Epidermal melanocyte (primary cell): ENCODE measurements around the gene CCAR1.
"Not testable (repeated sequence)": the region's sequence is repeated elsewhere in the genome, so short reads cannot be mapped to it uniquely, and the experiment has no call there.

ENCODE experiments used
- DNase-seq: peaks from one replicate; pipeline ENCODE4 v3.0.0; 2011; ENCODE audit warnings: low spot score; ENCODE audit not compliant: insufficient read length

CCAR1 gene

DNA sequence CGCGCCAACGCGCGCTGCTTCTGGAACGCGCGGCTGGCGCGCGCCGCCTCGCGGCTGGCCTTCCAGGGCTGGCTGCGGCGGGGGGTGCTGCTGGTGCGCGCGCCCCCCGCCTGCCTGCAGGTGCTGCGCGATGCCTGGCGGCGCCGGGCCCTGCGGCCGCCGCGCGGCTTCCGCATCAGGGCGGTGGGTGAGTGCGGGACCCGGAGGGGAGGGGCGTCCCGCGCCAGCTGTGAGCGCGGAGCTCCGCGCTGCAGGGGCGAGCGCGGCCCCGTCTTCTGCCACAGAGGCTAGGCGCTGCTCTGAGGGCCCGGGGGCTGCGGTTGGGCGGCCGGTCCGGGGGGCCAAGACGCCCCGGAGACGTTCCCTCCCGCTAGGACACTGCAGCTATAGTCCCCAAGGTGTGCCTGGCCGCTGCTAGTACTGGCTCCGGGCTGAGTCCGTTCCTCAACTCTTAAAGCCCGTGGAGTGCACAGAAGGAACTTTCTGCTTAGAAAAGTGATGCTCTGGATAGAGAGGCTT, 107.1 kb downstream of the CCAR1 start:
- DNase-seq: not testable (repeated sequence)

DNA sequence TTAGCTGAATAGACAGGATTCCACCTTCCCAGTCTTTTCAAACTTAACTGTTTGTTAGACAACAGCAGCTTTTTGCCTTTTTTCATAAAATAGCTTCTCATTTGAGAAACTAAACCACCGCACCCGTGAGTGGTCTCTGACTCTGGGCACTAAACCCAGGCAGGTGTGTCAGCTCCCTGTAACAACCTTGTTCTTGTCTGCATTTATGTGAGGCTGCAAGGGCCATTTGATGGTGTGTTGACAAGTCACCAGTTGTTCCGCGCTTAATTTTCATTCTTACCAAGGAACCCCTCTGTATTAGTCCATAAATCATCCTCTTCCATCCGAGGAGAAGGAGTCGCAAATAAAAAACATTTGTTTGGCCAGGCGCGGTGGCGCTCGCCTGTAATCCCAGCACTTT, 107.8 kb downstream of the CCAR1 start:
- DNase-seq: no peak

DNA sequence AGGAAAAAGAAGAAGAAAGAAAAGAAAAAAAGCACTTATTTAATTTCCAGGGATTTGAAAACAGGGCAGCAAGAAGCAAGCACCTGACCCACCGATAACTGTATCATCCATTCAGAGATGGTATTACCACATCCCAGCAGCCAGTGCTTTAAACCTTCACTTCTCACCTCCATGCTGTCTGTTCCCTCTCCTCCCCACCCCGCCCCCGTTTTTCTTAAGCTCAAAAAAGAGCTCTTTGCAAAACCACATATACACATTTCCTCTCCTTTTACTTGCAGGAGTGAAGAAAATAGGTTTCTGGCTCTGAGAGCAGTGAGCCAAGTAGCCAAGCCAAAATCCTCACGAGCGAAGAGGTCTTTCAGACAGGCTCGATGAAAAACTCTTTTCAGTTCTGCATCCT, 108.5 kb downstream of the CCAR1 start:
- no peak for DNase-seq

DNA sequence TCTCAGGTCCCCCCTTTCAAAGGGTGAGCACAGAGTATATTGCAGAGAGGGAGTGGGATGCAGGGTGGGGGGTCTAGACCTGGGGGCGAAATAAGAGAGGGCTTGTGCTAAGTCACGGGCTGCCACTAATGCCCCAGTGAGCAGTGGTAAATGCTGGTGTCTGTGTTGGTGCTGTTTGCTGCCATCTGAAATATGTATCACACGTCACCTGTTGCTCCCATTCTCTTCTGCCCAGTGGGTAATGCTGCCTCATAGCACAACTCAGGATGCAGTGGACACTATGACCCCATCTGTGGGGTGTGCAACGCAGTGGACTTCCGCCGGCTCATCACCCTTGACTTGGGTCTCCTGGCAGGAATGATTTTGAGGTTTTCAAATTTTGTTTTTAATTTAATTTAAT, 108.9 kb downstream of the CCAR1 start:
- DNase-seq: no peak

DNA sequence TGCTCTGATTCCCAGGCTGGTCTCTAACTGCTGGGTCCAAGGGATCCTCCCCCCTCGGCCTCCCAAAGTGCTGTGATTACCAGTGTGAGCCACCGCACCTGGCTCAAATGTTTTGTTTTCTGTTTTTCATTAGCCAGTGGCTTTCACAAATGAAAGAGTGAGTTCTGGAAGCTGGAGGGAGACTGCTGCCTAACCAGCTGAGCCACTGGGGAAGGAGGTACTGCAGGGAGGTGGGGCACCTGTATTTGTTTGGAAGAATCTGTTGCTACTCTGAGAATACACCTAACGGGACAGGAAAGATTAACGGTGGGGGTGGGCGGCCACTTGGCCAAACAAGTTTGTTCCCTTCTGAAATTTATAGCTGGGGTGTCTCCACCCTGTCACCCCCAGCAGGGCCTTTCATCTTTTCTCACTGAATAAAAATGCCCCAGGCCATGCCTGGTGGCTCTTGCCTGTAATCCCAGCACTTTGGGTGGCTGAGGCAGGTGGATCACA, 111.0 kb downstream of the CCAR1 start:
- DNase-seq: no peak

DNA sequence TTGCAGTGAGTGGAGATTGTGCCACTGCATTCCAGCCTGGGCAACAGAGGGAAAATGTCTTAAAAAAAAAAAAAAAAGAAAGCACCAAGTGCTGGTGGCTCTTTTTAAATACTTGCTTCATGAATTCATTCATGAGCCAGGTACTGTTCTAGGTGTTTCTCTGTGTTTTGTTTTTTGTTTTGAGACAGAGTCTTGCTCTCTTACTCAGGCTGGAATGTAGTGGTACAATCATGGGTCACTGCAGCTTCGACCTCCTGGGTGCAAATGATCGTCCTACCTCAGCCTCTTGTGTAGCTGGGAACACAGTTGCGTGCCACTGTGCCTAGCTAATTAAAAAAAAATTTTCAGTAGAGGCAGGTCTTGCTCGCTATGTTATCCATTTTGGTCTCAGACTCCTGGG, 111.6 kb downstream of the CCAR1 start:
- DNase-seq: no peak

DNA sequence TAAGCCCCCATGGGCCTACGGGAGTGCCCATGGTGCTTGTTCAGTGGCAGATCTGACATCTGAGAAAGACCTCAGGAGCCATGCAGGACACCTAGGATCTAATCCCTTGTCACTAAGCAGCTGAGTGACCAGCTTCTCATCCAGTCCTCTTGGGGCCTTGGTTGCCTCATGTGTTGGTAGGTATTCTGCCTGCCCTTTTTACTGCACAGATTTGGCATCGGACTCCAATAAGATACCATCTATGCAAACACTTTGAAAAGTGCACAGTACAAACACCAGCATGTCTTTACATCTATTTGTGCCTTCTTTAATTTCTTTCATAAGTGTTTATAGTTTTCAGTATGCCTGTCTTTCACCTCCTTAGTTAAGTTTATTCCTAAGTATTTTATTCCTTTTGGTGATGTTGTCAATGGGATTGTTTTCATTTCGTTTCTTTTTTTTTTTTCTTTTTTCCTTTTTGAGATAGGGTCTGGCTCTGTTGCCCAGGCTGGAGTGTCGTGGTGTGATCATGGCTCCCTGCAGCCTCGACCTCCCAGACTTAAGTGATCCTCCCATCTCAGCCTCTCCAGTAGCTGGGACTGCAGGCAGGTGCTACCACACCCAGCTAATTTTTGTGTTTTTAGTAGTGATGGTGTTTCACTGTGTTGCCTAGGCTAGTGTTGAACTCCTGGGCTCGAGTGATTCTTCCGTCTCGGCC, 116.7 kb downstream of the CCAR1 start:
- no peak for DNase-seq

DNA sequence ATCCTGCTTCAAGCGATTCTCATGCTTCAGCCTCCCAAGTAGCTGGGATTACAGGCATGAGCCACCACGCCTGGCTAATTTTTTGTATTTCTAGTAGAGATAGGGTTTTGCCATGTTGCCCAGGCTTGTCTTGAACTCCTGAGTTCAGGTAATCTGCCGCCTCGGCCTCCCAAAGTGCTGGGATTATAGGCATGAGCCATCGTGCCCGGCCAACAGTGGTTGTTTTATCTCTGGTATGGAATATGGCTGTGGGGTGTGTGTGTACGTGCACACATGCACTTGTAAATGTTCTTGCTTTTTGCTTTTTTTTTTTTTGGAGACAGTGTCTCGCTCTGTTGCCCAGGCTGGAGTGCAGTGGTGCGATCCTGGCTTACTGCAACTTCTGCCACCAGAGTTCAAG, 119.6 kb downstream of the CCAR1 start:
- not testable (repeated sequence) for DNase-seq
